K562 (cell line): ENCODE results near the gene TMEM135.

Source experiments
- ARID4B ChIP-seq: sonication (generic); formaldehyde crosslinking; IDR thresholded peaks from 2 replicates; pipeline ENCODE4 v1.8.0; 2022; ENCODE audit warnings: mild to moderate bottlenecking, missing genetic modification reagents
- ATF3 ChIP-seq, 2 experiments: fragments of 450-650 bp in 1 of 2; sonication (generic) in 1 of 2; formaldehyde crosslinking in 1 of 2; IDR thresholded peaks in 1 of 2; conservative IDR thresholded peaks in 1 of 2; 2 replicates each; pipeline versions ENCODE4 v1.6.1 to v1.8.1; 2016 to 2023; ENCODE audit warnings: mild to moderate bottlenecking in 2 of 2, moderate library complexity in 2 of 2, inconsistent platforms in 1 of 2, missing genetic modification reagents in 1 of 2
- BCOR ChIP-seq: fragments of 450-650 bp; IDR thresholded peaks from 2 replicates; pipeline ENCODE4 v1.6.1; 2016
- BRCA1 ChIP-seq, 2 experiments: fragments of 450-650 bp in 1 of 2; sonication (generic) in 1 of 2; formaldehyde crosslinking in 1 of 2; IDR thresholded peaks; 2 replicates each; pipeline versions ENCODE4 v1.5.0 to v1.6.1; 2017 to 2020; ENCODE audit warnings: mild to moderate bottlenecking in 1 of 2, missing genetic modification reagents in 1 of 2
- BRF2 ChIP-seq: IDR thresholded peaks from 3 replicates; pipeline ENCODE4 v1.6.1; 2011; ENCODE audit warnings: borderline replicate concordance, mild to moderate bottlenecking; ENCODE audit not compliant: insufficient read length, insufficient read depth
- HDAC2 ChIP-seq: fragments of 450-650 bp; IDR thresholded peaks from 2 replicates; pipeline ENCODE4 v1.6.1; 2016; ENCODE audit warnings: mild to moderate bottlenecking
- HNRNPL ChIP-seq: fragments of 200-400 bp; formaldehyde crosslinking; IDR thresholded peaks from 2 replicates; pipeline ENCODE4 v1.6.1; 2017; ENCODE audit warnings: low read depth, mild to moderate bottlenecking, low read length
- NCOR1 ChIP-seq: fragments of 450-650 bp; IDR thresholded peaks from 2 replicates; pipeline ENCODE4 v1.6.1; 2016; ENCODE audit warnings: mild to moderate bottlenecking, moderate library complexity
- USF2 ChIP-seq: sonication (generic); formaldehyde crosslinking; IDR thresholded peaks from 2 replicates; pipeline ENCODE4 v1.5.0; 2020; ENCODE audit warnings: missing genetic modification reagents
- YBX1 ChIP-seq: fragments of 450-650 bp; IDR thresholded peaks from 2 replicates; pipeline ENCODE4 v1.7.1; 2016; ENCODE audit warnings: mild to moderate bottlenecking
- ZBTB43 ChIP-seq: sonication (generic); formaldehyde crosslinking; IDR thresholded peaks from 2 replicates; pipeline ENCODE4 v1.8.0; 2023; ENCODE audit warnings: mild to moderate bottlenecking, missing genetic modification reagents

- TF ChIP-seq BRF2: no peak
- no peak for TF ChIP-seq ATF3 (IDR thresholded peaks at IDR 0.05)
- no peak for TF ChIP-seq ATF3 (CRISPR knock-in tag; conservative IDR thresholded peaks at IDR 0.05)
- no peak for TF ChIP-seq BRCA1 (IDR thresholded peaks at IDR 0.05)
- no peak for TF ChIP-seq BRCA1 (CRISPR knock-in tag; IDR thresholded peaks at IDR 0.05)
- TF ChIP-seq ARID4B: no peak
- TF ChIP-seq USF2 (CRISPR knock-in tag): no peak
- no peak for TF ChIP-seq YBX1
- TF ChIP-seq HDAC2: no peak
- no peak for TF ChIP-seq ZBTB43 (CRISPR knock-in tag)
- TF ChIP-seq HNRNPL: no peak
- TF ChIP-seq BCOR: no peak
- TF ChIP-seq NCOR1: no peak
These were observed 89.4 kb downstream of the TMEM135 start for GRCh38 chr11:87127101-87127500.
